ENCODE measurements around the gene SPAG16.

The SPAG16 gene

GRCh38 chr2:213306316-213306942, 22.2 kb downstream of the SPAG16 start:
- Histone ChIP-seq H3K4me1 (ENCODE audit: low read length) (no peaks in the 10 kb centered on the region), H3K79me2 (ENCODE audit: low read length) (no peaks in the 10 kb centered on the region), H2AFZ (ENCODE audit: low read depth, low read length) (no peak overlapping the region), H3K9ac (ENCODE audit: low read length) (no peak overlapping the region), H3K27me3 (ENCODE audit: low read depth, low read length) (no peaks in the 10 kb centered on the region), H4K20me1 (ENCODE audit: insufficient read depth, low read length) (no peaks in the 10 kb centered on the region), H3K36me3 (replicated peaks; ENCODE audit: low read depth, low read length) (peaks cover 25% of the 10 kb centered on the region), H3K4me2 (ENCODE audit: low read length) (no peak overlapping the region), H3K4me3 (ENCODE audit: low read length) (no peak overlapping the region), H3K27ac (ENCODE audit: low read length) (no peak overlapping the region), H3K9me3 (ENCODE audit: insufficient read depth, low read length) (peaks cover 6% of the 10 kb centered on the region; the same call in 1 of the 2 replicates)
- TF ChIP-seq CTCF (IDR thresholded peaks at IDR 0.05; ENCODE audit: low read depth, low read length) (no peak), EZH2phosphoT487 (IDR thresholded peaks at IDR 0.05; ENCODE audit: low read depth) (no peak)

DNA sequence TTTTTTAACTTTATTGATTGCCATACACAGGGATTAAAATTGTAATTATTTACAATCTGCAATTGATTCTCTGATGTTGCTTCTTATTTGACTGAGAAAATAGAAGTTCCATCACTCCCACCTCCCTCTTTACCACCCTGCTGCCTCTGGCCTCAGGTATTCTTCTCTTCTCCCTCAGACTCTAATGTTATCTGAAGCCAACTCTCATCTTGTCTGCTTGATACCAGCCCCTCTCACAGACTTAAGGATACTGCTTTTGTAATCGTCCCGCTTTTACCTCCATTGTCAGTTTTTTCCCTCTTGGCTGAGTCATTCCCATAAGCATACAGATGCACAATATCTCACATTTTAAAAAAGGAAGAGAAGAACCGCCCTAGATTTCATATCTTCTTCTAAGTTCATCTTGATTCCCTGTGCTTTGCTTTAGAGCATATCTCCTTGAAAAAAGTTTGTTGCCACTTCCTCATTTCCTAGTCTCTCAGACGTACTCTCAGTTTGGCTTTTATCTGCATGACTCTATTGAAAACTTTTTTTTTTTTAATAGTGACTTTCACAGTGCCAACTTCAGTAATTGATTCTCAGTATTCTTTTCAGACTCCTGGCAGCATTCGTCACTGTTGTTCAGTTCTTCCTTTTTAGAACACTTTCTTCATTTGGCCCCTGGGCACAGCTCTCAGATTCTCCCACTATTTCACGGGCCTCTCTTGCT, 31.1 kb downstream of the SPAG16 start:
- TF ChIP-seq EZH2phosphoT487 (IDR thresholded peaks at IDR 0.05; ENCODE audit: low read depth) (no peak), CTCF (IDR thresholded peaks at IDR 0.05; ENCODE audit: low read depth, low read length) (no peak)

GRCh38 chr2:213316001-213316735, 31.9 kb downstream of the SPAG16 start:
- 0 out of 2 replicates have a peak overlapping the region, but pooled peaks have one; percentile 14 for H3K27ac ChIP-seq (ENCODE audit: low read length)
- H3K4me1 ChIP-seq (ENCODE audit: low read length): peaks cover 14% of the 10 kb centered on the region
- no peak for TF ChIP-seq EZH2phosphoT487 (IDR thresholded peaks at IDR 0.05; ENCODE audit: low read depth)
- TF ChIP-seq CTCF (IDR thresholded peaks at IDR 0.05; ENCODE audit: low read depth, low read length): no peak
- H3K9me3 ChIP-seq (ENCODE audit: insufficient read depth, low read length): no peaks in the 10 kb centered on the region
- no peak overlapping the region for H2AFZ ChIP-seq (ENCODE audit: low read depth, low read length)
- H3K9ac ChIP-seq (ENCODE audit: low read length): no peak overlapping the region
- H3K36me3 ChIP-seq (replicated peaks; ENCODE audit: low read depth, low read length): peaks cover 24% of the 10 kb centered on the region
- no peaks in the 10 kb centered on the region for H3K27me3 ChIP-seq (ENCODE audit: low read depth, low read length)
- no peaks in the 10 kb centered on the region for H4K20me1 ChIP-seq (ENCODE audit: insufficient read depth, low read length)
- H3K79me2 ChIP-seq (ENCODE audit: low read length): no peaks in the 10 kb centered on the region
- H3K4me3 ChIP-seq (ENCODE audit: low read length): 0 out of 2 replicates have a peak overlapping the region, but pooled peaks have one; percentile 21
- H3K4me2 ChIP-seq (ENCODE audit: low read length): peak overlapping the region; percentile 56

More for the DNA sequence above, 31.1 kb downstream of the SPAG16 start:
- no peaks in the 10 kb centered on the region for H3K79me2 ChIP-seq (ENCODE audit: low read length)
- H2AFZ ChIP-seq (ENCODE audit: low read depth, low read length): no peak overlapping the region
- no peaks in the 10 kb centered on the region for H3K9me3 ChIP-seq (ENCODE audit: insufficient read depth, low read length)
- H3K4me2 ChIP-seq (ENCODE audit: low read length): peak overlapping the region; percentile 56
- H3K9ac ChIP-seq (ENCODE audit: low read length): no peak overlapping the region
- no peaks in the 10 kb centered on the region for H3K27me3 ChIP-seq (ENCODE audit: low read depth, low read length)
- no peaks in the 10 kb centered on the region for H4K20me1 ChIP-seq (ENCODE audit: insufficient read depth, low read length)
- H3K4me3 ChIP-seq (ENCODE audit: low read length): 0 out of 2 replicates have a peak overlapping the region, but pooled peaks have one; percentile 21
- 0 out of 2 replicates have a peak overlapping the region, but pooled peaks have one; percentile 14 for H3K27ac ChIP-seq (ENCODE audit: low read length)
- H3K36me3 ChIP-seq (replicated peaks; ENCODE audit: low read depth, low read length): peaks cover 22% of the 10 kb centered on the region
- H3K4me1 ChIP-seq (ENCODE audit: low read length): peaks cover 14% of the 10 kb centered on the region

DNA sequence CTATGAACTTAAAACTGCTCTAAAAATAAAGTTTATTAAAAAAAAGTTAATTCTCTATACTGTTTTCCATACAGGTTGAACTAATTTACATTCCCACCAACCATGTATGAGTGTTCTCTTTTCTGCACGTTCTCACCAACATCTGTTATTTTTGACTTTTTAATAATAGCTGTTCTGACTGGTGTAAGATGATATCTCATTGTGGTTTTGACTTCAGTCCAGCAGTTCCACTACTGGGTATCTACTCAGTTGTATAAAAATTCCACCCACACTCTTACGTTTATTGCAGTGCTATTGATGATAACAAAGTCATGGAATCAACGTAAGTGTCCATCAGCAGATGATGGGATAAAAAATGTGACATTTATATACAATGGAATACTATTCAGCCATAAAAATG, 33.7 kb downstream of the SPAG16 start:
- no peak overlapping the region for H3K27ac ChIP-seq (ENCODE audit: low read length)
- peaks cover 14% of the 10 kb centered on the region for H3K4me1 ChIP-seq (ENCODE audit: low read length)
- H3K27me3 ChIP-seq (ENCODE audit: low read depth, low read length): no peaks in the 10 kb centered on the region
- H3K9me3 ChIP-seq (ENCODE audit: insufficient read depth, low read length): no peaks in the 10 kb centered on the region
- H4K20me1 ChIP-seq (ENCODE audit: insufficient read depth, low read length): no peaks in the 10 kb centered on the region
- TF ChIP-seq CTCF (IDR thresholded peaks at IDR 0.05; ENCODE audit: low read depth, low read length): no peak
- no peak for TF ChIP-seq EZH2phosphoT487 (IDR thresholded peaks at IDR 0.05; ENCODE audit: low read depth)
- H3K4me2 ChIP-seq (ENCODE audit: low read length): no peak overlapping the region
- no peak overlapping the region for H3K4me3 ChIP-seq (ENCODE audit: low read length)
- H2AFZ ChIP-seq (ENCODE audit: low read depth, low read length): no peak overlapping the region
- no peaks in the 10 kb centered on the region for H3K79me2 ChIP-seq (ENCODE audit: low read length)
- H3K36me3 ChIP-seq (replicated peaks; ENCODE audit: low read depth, low read length): peaks cover 24% of the 10 kb centered on the region
- H3K9ac ChIP-seq (ENCODE audit: low read length): no peak overlapping the region
